K562 (cell line): ENCODE measurements around the gene CRIP3. TPM values are rescaled to one million over a fixed set of nuclear protein-coding genes. Genes with fewer than 3 reads are reported as not detected.

Experiments
- ATF1 ChIP-seq, 2 experiments: fragments of 450-650 bp in 1 of 2; IDR thresholded peaks; 2 replicates each; pipeline ENCODE4 v1.6.1; 2016; ENCODE audit warnings: missing compliant biosample characterization in 1 of 2, missing genetic modification characterization in 1 of 2
- ATF7 ChIP-seq: fragments of 450-650 bp; IDR thresholded peaks from 2 replicates; pipeline ENCODE4 v1.7.1; 2014; ENCODE audit warnings: mild to moderate bottlenecking, moderate library complexity
- CREB5 ChIP-seq: fragments of 250-450 bp; sonication (Bioruptor Pico); IDR thresholded peaks from 2 replicates; pipeline ENCODE4 v1.5.0; 2020; ENCODE audit warnings: mild to moderate bottlenecking
- CREM ChIP-seq: IDR thresholded peaks from 2 replicates; pipeline ENCODE4 v1.6.1; 2014; ENCODE audit warnings: antibody characterized with exemption, low read depth
- GATAD2B ChIP-seq: fragments of 450-650 bp; IDR thresholded peaks from 2 replicates; pipeline ENCODE4 v1.6.1; 2017; ENCODE audit warnings: mild to moderate bottlenecking, borderline replicate concordance
- HDGF ChIP-seq: fragments of 450-650 bp; IDR thresholded peaks from 2 replicates; pipeline ENCODE4 v1.6.1; 2016
- JUN ChIP-seq, 2 experiments: sonication (generic) in 1 of 2; formaldehyde crosslinking in 1 of 2; IDR thresholded peaks; 2 replicates each; pipeline versions ENCODE4 v1.6.1 to v1.8.0; 2012 to 2022; ENCODE audit warnings: borderline replicate concordance in 2 of 2, mild to moderate bottlenecking in 2 of 2, improper control_type of control experiment in 1 of 2, low read depth in 1 of 2, low read length in 1 of 2, missing genetic modification reagents in 1 of 2
- JUND ChIP-seq, 2 experiments: IDR thresholded peaks; 2 replicates in 1 of 2; 3 replicates in 1 of 2; pipeline ENCODE4 v1.6.1; 2011; ENCODE audit warnings: borderline replicate concordance in 2 of 2, low read depth in 2 of 2, low read length in 2 of 2, improper control_type of control experiment in 1 of 2, missing biosample characterization in 1 of 2, missing genetic modification characterization in 1 of 2, missing genetic modification reagents in 1 of 2
- MAFK ChIP-seq: IDR thresholded peaks from 2 replicates; pipeline ENCODE4 v1.6.1; 2011; ENCODE audit warnings: low read length, improper control_type of control experiment
- MAZ ChIP-seq, 2 experiments: fragments of 450-650 bp in 1 of 2; sonication (generic) in 1 of 2; formaldehyde crosslinking; IDR thresholded peaks in 1 of 2; conservative IDR thresholded peaks in 1 of 2; 2 replicates each; pipeline versions ENCODE4 v1.4.0 to v1.5.0; 2020; ENCODE audit warnings: mild to moderate bottlenecking in 1 of 2, missing genetic modification reagents in 1 of 2
- RCOR1 ChIP-seq, 2 experiments: IDR thresholded peaks; 2 replicates each; pipeline ENCODE4 v1.6.1; 2012; ENCODE audit warnings: low read depth in 2 of 2, low read length in 2 of 2, borderline replicate concordance in 1 of 2, improper control_type of control experiment in 1 of 2
- REST ChIP-seq, 2 experiments: fragments of 450-650 bp; formaldehyde crosslinking in 1 of 2; IDR thresholded peaks; 2 replicates each; pipeline versions ENCODE4 v1.4.0 to v1.6.1; 2014 to 2020; ENCODE audit warnings: mild to moderate bottlenecking in 2 of 2, borderline replicate concordance in 1 of 2, low read depth in 1 of 2
- SMC3 ChIP-seq: conservative IDR thresholded peaks from 2 replicates; pipeline ENCODE4 v1.6.1; 2011; ENCODE audit warnings: low read depth, low read length, improper control_type of control experiment; ENCODE audit not compliant: insufficient read depth
- polyA plus RNA-seq, 8 experiments: library from polyadenylated mRNA; depleted of rRNA in 4 of 8; stranded (reverse) in 5 of 8; unstranded in 3 of 8; fragments of >200 nt; fragmentation: Nextera tagmentation in 2 of 8; fragmentation: Illumina TruSeq in 1 of 8; extraction: Ambion mirVana in 2 of 8; extraction: Trizol in 1 of 8; gene quantifications; 2 replicates each; pipeline versions ENCODE4 v1.2.1 to v1.2.3, GENCODE V29; 2011 to 2014; ENCODE audit warnings: inconsistent platforms in 1 of 8, missing spikeins in 1 of 8
- total RNA-seq, 7 experiments: library from RNA; depleted of rRNA in 6 of 7; stranded (reverse); fragments of >200 nt in 6 of 7; fragmentation: Illumina TruSeq in 2 of 7; extraction: Trizol in 2 of 7; gene quantifications; 2 replicates each; pipeline versions ENCODE4 v1.2.1 to v1.2.3, GENCODE V29; 2011 to 2021; ENCODE audit warnings: low replicate concordance in 1 of 7

The CRIP3 gene
- total and polyA plus RNA-seq, 9 of the 15 experiments (the other 6 are each of a cell fraction or from before 2014, with no cell fraction given): 0.36 to 2.1 (median 0.87) TPM

GRCh38 chr6:43263314-43264178 is 45.1 kb downstream of the CRIP3 start (continued):
- peak; percentile 92 for TF ChIP-seq REST (IDR thresholded peaks at IDR 0.05; ENCODE audit: borderline replicate concordance)
- TF ChIP-seq REST (CRISPR knock-in tag; IDR thresholded peaks at IDR 0.05; ENCODE audit: low read depth): no peak
- no peak for TF ChIP-seq GATAD2B
- peak; percentile 10; the same call in 1 of the 2 replicates for TF ChIP-seq MAFK
- peak; percentile 60 for TF ChIP-seq CREM
- peak in 1 of 2 experiments; percentile 47; a peak in 1 of 4 replicates for TF ChIP-seq RCOR1 (IDR thresholded peaks at IDR 0.05; ENCODE audit: borderline replicate concordance in 1 of 2, low read depth in 2 of 2, low read length in 2 of 2)
- TF ChIP-seq SMC3: peak; percentile 93
- no peak for TF ChIP-seq ATF1 (CRISPR knock-in tag; IDR thresholded peaks at IDR 0.05)
- TF ChIP-seq ATF1 (tag; IDR thresholded peaks at IDR 0.05): 0 out of 2 replicates have a peak, but pooled peaks have one; percentile 21
- TF ChIP-seq JUN (IDR thresholded peaks at IDR 0.05; ENCODE audit: borderline replicate concordance, low read depth, low read length): peak; percentile 47; the same call in 1 of the 2 replicates
- no peak for TF ChIP-seq JUN (CRISPR knock-in tag; IDR thresholded peaks at IDR 0.05; ENCODE audit: borderline replicate concordance)
- TF ChIP-seq MAZ (CRISPR knock-in tag; conservative IDR thresholded peaks at IDR 0.05 in 1 of 2, IDR thresholded peaks at IDR 0.05 in 1 of 2): peak in 1 of 2 experiments; percentile 61; a peak in 2 of 4 replicates
- TF ChIP-seq JUND (IDR thresholded peaks at IDR 0.05; ENCODE audit: borderline replicate concordance, low read depth, low read length): no peak; the same call in 1 of the 2 replicates
- peak; percentile 66; the same call in 2 of the 3 replicates for TF ChIP-seq JUND (tag; IDR thresholded peaks at IDR 0.05; ENCODE audit: borderline replicate concordance, low read depth, low read length)
- TF ChIP-seq ATF7: peak; percentile 54; the same call in 1 of the 2 replicates
- TF ChIP-seq CREB5: no peak
- TF ChIP-seq HDGF: peak; percentile 88; the same call in 1 of the 2 replicates
